Astrocyte (in vitro differentiated cells and primary cell): ENCODE measurements around the gene DIAPH1. TPM values are rescaled to one million over a fixed set of nuclear protein-coding genes. Genes with fewer than 3 reads are reported as not detected.

Experiments
- DNase-seq: peaks from one replicate; pipeline ENCODE4 v3.0.0-alpha.2; 2010; ENCODE audit warnings: low read depth
- FAIRE-seq: peaks from 2 replicates; lab custom pipeline; 2011; peaks lifted over from hg19 to GRCh38; lab: Jason Lieb, UNC
- H2AFZ ChIP-seq: 2 replicates; pipeline ENCODE4 v1.6.0; 2012; ENCODE audit warnings: low read depth, low read length, inconsistent platforms
- H3K27ac ChIP-seq: 2 replicates; pipeline ENCODE4 v1.5.1; 2011; ENCODE audit warnings: low read depth, low read length, inconsistent platforms
- H3K27me3 ChIP-seq: 2 replicates; pipeline ENCODE4 v1.6.0; 2011; ENCODE audit warnings: low read length, inconsistent platforms; ENCODE audit not compliant: insufficient read depth
- H3K36me3 ChIP-seq: 2 replicates; pipeline ENCODE4 v1.5.1; 2011; ENCODE audit warnings: low read length, inconsistent platforms; ENCODE audit not compliant: insufficient read depth
- H3K4me1 ChIP-seq: 2 replicates; pipeline ENCODE4 v1.5.1; 2011; ENCODE audit warnings: low read length, inconsistent platforms; ENCODE audit not compliant: insufficient read depth
- H3K4me2 ChIP-seq: 2 replicates; pipeline ENCODE4 v1.6.0; 2012; ENCODE audit warnings: low read length, inconsistent platforms
- H3K4me3 ChIP-seq: 2 replicates; pipeline ENCODE4 v1.5.1; 2011; ENCODE audit warnings: low read depth, mild to moderate bottlenecking, low read length, inconsistent platforms; ENCODE audit not compliant: insufficient read depth
- H3K79me2 ChIP-seq: 2 replicates; pipeline ENCODE4 v1.6.0; 2012; ENCODE audit warnings: mild to moderate bottlenecking, low read length, inconsistent platforms; ENCODE audit not compliant: insufficient read depth
- H3K9ac ChIP-seq: 2 replicates; pipeline ENCODE4 v1.6.0; 2012; ENCODE audit warnings: mild to moderate bottlenecking, low read length, inconsistent platforms
- H3K9me3 ChIP-seq: 2 replicates; pipeline ENCODE4 v1.5.1; 2012; ENCODE audit warnings: low read depth, mild to moderate bottlenecking, low read length, inconsistent platforms; ENCODE audit not compliant: insufficient read depth
- H4K20me1 ChIP-seq: 2 replicates; pipeline ENCODE4 v1.6.0; 2012; ENCODE audit warnings: low read length, inconsistent platforms; ENCODE audit not compliant: insufficient read depth
- H3K27ac Mint-ChIP-seq: one replicate; pipeline ENCODE4 v1.8.0; 2021; ENCODE audit warnings: mild to moderate bottlenecking, mixed read lengths; ENCODE audit not compliant: unreplicated experiment
- H3K27me3 Mint-ChIP-seq: one replicate; pipeline ENCODE4 v1.8.0; 2021; ENCODE audit warnings: low read depth, mixed read lengths; ENCODE audit not compliant: unreplicated experiment
- H3K36me3 Mint-ChIP-seq: one replicate; pipeline ENCODE4 v1.8.0; 2021; ENCODE audit warnings: low read depth, mixed read lengths; ENCODE audit not compliant: unreplicated experiment
- H3K4me1 Mint-ChIP-seq: one replicate; pipeline ENCODE4 v1.8.0; 2021; ENCODE audit warnings: low read depth, mixed read lengths; ENCODE audit not compliant: unreplicated experiment
- H3K4me3 Mint-ChIP-seq: one replicate; pipeline ENCODE4 v1.8.0; 2021; ENCODE audit warnings: mild to moderate bottlenecking, moderate library complexity, mixed read lengths; ENCODE audit not compliant: unreplicated experiment
- H3K9me3 Mint-ChIP-seq: one replicate; pipeline ENCODE4 v1.8.0; 2021; ENCODE audit warnings: mild to moderate bottlenecking, mixed read lengths; ENCODE audit not compliant: unreplicated experiment
- CTCF ChIP-seq: IDR thresholded peaks from 2 replicates; pipeline ENCODE4 v1.5.1; 2011; ENCODE audit warnings: low read depth, mild to moderate bottlenecking, inconsistent platforms, low read length, moderate library complexity; ENCODE audit not compliant: insufficient read depth
- EZH2 ChIP-seq: IDR thresholded peaks from 2 replicates; pipeline ENCODE4 v1.6.1; 2012; ENCODE audit warnings: mild to moderate bottlenecking, low read length, inconsistent platforms; ENCODE audit not compliant: insufficient read depth
- total RNA-seq: library from RNA; stranded (reverse); gene quantifications from 2 replicates; pipeline ENCODE4 v1.2.1, GENCODE V29; 2021

The DIAPH1 gene
- total RNA-seq, 1 donor from 2014 or later = 78.8 TPM

GRCh38 chr5:141634720-141635119 is 15.9 kb upstream of the DIAPH1 start:
- H3K4me2 ChIP-seq = peak overlapping the region; percentile 98

GRCh38 chr5:141633871-141634561 is 15.2 kb upstream of the DIAPH1 start:
- peak overlapping the region; percentile 10 for H3K4me3 Mint-ChIP-seq
- H4K20me1 ChIP-seq = peaks cover 64% of the 10 kb centered on the region

More at GRCh38 chr5:141634720-141635119, 15.9 kb upstream of the DIAPH1 start:
- DNase-seq (no peak), FAIRE-seq (no peak)
- Histone ChIP-seq H3K9ac (no peak overlapping the region), H3K36me3 (peaks cover 4% of the 10 kb centered on the region), H3K9me3 (no peaks in the 10 kb centered on the region), H3K79me2 (peaks cover 56% of the 10 kb centered on the region), H3K4me1 (peaks cover 20% of the 10 kb centered on the region), H4K20me1 (peaks cover 59% of the 10 kb centered on the region), H2AFZ (no peak overlapping the region), H3K4me3 (no peak overlapping the region), H3K27me3 (no peaks in the 10 kb centered on the region), H3K27ac (no peak overlapping the region)
- Mint-ChIP-seq H3K27ac (peak overlapping the region; percentile 6), H3K27me3 (no peaks in the 10 kb centered on the region), H3K9me3 (no peaks in the 10 kb centered on the region), H3K36me3 (peaks cover 9% of the 10 kb centered on the region), H3K4me1 (peaks cover 14% of the 10 kb centered on the region), H3K4me3 (peak overlapping the region; percentile 97)
- TF ChIP-seq EZH2 (no peak), CTCF (no peak)

More at GRCh38 chr5:141633871-141634561, 15.2 kb upstream of the DIAPH1 start:
- Histone ChIP-seq H3K27ac (no peak overlapping the region), H3K9ac (no peak overlapping the region), H3K4me1 (peaks cover 20% of the 10 kb centered on the region), H2AFZ (no peak overlapping the region), H3K4me2 (no peak overlapping the region), H3K4me3 (no peak overlapping the region), H3K36me3 (peaks cover 5% of the 10 kb centered on the region), H3K79me2 (peaks cover 63% of the 10 kb centered on the region), H3K9me3 (no peaks in the 10 kb centered on the region), H3K27me3 (no peaks in the 10 kb centered on the region)
- Mint-ChIP-seq H3K27me3 (no peaks in the 10 kb centered on the region), H3K9me3 (no peaks in the 10 kb centered on the region), H3K27ac (peak overlapping the region; percentile 13), H3K4me1 (peaks cover 14% of the 10 kb centered on the region), H3K36me3 (peaks cover 12% of the 10 kb centered on the region)
- TF ChIP-seq EZH2 (no peak), CTCF (no peak)
- FAIRE-seq = no peak
- no peak for DNase-seq
